Jurkat, Clone E6-1 (cell line): ENCODE measurements around the gene SEMA3F.
"Not testable (repeated sequence)": the region's sequence is repeated elsewhere in the genome, so short reads cannot be mapped to it uniquely, and the experiment has no call there.

ENCODE experiments used
- DNase-seq: peaks from one replicate; pipeline ENCODE4 v3.0.0-alpha.2; 2011; ENCODE audit warnings: low read depth, low spot score
- H3K4me3 ChIP-seq: 2 replicates; pipeline ENCODE4 v1.5.1; 2011; ENCODE audit warnings: mild to moderate bottlenecking, low read length, control low read depth, moderate library complexity

SEMA3F gene

GRCh38 chr3:50221051-50221410 is 65.9 kb downstream of the SEMA3F start:
- DNase-seq: no peak
- no peak overlapping the region for H3K4me3 ChIP-seq

DNA sequence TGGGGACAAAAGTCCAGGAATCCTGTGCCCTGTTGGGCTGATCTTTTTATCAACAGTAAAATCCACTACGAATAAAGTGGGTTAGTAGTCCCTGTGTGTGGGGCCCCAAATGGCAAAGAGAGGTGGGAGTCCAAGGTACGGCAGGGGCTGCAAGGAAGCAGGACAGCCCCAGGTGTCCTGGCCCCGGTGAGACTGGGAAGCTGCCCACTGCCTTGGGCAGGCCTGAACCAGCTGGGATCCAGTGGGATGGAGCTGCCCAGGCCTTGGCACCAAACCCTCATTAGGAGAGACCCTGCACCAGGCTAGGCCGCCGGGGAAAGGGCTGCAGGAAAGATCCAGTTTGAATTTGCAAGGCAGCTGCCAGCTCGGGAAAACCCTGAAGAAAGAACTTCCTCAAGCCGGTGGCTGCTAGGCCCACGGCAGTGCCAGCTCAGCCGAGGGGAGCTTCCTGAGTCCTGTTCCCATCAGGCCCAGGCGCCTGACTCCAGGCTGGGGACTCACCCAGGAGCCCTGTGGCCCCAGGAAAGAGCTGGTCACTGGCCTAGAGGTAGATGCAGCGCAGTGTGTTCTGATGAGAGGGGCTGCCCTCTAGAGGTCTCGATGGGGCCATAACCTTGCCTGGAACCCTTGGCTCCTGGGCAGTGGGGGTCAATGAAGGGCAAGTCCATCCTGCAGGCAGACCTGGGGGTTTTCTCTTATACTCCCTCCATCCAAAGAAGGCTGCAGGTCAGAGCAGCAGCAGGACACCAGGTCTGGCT is 66.5 kb downstream of the SEMA3F start:
- DNase-seq: no peak
- H3K4me3 ChIP-seq: no peak overlapping the region

DNA sequence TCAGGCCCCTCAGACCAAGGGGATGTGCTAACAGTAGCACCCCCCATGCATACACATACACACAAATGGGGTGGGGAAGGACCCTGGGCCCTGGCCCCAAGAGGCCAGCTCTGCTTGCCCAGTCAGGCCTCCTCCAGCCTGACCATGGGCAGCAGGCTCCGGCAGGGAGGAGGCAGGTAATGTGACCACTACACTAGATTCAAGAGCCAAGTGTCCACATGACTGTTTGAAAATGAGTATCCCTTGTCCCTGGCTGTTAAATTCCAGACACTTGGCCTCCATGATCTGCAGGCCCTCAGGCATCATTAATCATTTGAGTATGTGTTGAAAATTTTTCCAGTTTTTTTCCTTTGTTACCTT is 67.0 kb downstream of the SEMA3F start:
- DNase-seq: no peak

GRCh38 chr3:50224639-50225038 is 69.5 kb downstream of the SEMA3F start:
- H3K4me3 ChIP-seq: no peak overlapping the region
- no peak for DNase-seq

More for the DNA sequence above, 67.0 kb downstream of the SEMA3F start:
- H3K4me3 ChIP-seq: no peak overlapping the region

GRCh38 chr3:50226888-50227389 is 71.8 kb downstream of the SEMA3F start:
- H3K4me3 ChIP-seq: peak overlapping the region; percentile 94
- DNase-seq: no peak

DNA sequence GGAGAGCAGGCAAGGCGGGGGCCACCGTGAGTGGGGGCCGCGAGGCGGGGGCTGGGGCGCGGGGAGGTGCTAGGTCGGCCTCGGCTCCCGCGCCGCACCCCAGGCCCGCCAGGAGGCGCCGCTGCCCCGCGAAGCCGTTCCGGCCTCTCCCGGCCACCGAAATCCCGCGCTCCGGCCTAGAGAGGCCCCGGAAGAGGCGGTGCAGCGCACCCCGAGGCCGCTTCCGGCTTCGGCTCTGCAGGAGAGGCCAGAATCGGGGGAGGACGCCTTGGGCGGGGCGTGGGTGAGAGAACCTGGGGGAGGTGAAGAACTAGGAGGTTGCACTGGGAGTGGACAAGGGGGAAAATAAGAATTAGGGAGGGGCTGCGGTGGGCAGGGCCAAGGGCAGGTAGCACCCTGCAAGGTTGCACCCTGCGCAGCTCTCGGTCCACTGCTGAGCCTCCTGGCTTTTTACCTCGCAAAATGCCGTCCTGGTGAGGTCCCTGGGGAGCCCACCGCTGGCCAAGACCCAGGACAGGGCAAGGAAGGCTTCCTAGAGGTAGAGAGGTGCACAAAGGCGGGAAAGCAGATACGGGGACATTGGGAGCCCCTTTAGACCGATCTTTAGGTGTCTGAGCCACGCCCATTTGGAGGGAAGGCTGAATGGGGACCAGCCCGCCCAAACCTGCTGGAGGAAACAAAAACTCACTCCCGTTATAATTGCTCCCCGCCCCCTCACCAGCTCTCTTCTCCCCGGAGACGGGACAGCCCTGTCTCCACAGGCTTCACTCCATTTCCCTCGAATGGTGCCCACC is 72.5 kb downstream of the SEMA3F start:
- peak; percentile 81 for DNase-seq

DNA sequence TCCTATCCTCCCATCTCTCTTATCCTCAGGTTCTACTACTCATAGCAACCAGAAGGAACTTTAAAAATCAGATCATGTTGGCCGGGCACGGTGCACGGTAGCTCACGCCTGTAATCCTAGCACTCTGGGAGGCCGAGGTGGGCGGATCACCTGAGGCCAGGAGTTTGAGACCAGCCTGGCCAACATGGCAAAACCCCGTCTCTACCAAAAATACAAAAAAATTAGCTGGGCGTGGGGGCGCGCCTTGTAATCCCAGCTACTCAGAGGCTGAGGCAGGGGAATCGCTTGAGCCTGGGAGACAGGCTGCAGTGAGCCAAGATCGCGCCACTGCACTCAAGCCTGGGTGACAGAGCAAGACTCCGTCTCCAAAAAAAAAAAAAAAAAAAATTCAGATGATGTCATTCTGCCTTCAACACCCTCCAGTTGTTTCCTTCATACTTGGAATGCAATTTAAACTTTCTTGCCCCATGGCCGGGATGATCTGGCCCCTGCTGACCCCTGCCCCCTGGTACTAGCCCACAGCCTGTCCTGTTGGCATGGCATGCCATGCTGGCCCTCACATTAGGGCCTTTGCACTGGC is 73.2 kb downstream of the SEMA3F start:
- DNase-seq: not testable (repeated sequence)
- H3K4me3 ChIP-seq: peak overlapping the region; percentile 94

More for the DNA sequence above, 72.5 kb downstream of the SEMA3F start:
- H3K4me3 ChIP-seq: peak overlapping the region; percentile 94

GRCh38 chr3:50229490-50229889 is 74.4 kb downstream of the SEMA3F start:
- no peak overlapping the region for H3K4me3 ChIP-seq
- no peak for DNase-seq

DNA sequence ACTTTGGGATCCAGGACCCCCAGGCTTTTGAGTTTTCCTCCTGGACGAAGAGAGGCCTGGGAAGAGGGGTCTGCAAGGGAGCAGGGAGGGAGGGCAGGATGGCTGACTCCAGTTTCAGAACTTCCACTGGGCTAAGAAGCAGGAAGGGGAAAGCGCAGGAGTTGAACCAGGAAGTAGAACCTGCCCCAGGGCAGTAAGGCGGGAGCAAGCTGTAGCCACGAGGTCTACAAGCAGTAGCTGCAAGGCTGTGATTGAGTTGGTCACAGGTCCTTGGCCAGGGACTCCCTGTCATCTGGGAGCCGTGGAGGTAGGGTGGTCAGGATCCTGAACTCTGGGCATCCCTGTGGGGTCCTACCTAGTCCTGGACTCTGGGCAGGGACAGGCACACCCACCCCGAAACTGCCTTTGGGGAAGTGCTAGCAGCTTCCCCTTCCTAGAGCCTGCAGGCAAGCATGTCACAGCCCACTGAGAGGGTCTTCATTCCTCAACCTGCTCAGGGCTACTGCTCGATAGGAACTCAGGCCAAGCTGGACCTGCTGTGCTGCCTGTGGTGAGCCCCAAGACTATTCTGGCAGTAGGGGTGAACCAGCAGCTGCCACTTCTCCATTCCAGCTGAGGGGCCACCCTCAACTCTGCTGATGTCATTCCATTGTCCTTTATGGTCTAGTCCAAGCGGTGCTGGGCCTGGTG is 75.1 kb downstream of the SEMA3F start:
- H3K4me3 ChIP-seq: no peak overlapping the region
- DNase-seq: no peak

- H3K4me3 ChIP-seq: no peak overlapping the region
- DNase-seq: no peak
Measured at GRCh38 chr3:50230794-50231125, 75.6 kb downstream of the SEMA3F start.

DNA sequence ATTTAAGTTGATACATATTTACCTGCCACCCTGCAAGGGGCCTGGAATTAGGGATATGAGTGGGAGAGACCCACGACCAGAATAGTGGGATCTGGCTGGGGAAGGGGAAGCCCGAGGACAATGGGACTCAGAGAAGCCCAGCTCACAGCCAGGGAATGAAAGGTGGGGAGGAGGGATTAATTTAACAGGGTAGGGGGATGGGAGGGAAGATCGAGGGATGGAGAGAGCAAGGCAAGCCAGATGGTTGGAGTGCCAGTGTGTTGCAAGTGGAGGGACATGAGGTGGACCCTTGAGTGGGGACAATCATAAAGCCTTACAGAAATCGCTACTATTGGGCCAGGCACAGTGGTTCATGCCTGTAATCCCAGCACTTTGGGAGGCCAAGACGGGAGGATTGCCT is 76.5 kb downstream of the SEMA3F start:
- no peak for DNase-seq
- H3K4me3 ChIP-seq: no peak overlapping the region

DNA sequence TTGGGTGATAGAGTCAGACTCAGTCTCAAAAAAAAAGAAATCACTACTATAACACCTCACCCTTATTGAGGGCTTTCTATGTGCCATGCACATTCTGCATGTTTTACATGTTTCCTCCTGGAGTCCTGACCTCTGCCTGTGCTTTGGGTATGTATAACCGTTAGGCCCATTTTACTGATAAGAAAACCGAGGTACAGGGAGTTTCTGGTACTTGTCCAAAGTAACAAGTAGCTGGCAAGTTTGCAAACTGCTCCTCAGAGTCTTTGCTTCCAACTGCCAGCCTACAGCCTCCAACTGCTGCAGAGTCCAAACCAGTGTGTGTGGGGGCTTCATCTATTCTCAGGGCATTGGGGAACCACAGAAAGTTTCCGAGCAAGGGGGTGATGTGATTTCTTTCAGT is 77.2 kb downstream of the SEMA3F start:
- H3K4me3 ChIP-seq: no peak overlapping the region
- DNase-seq: no peak

GRCh38 chr3:50233176-50233575 is 78.1 kb downstream of the SEMA3F start:
- DNase-seq: no peak
- H3K4me3 ChIP-seq: no peak overlapping the region

DNA sequence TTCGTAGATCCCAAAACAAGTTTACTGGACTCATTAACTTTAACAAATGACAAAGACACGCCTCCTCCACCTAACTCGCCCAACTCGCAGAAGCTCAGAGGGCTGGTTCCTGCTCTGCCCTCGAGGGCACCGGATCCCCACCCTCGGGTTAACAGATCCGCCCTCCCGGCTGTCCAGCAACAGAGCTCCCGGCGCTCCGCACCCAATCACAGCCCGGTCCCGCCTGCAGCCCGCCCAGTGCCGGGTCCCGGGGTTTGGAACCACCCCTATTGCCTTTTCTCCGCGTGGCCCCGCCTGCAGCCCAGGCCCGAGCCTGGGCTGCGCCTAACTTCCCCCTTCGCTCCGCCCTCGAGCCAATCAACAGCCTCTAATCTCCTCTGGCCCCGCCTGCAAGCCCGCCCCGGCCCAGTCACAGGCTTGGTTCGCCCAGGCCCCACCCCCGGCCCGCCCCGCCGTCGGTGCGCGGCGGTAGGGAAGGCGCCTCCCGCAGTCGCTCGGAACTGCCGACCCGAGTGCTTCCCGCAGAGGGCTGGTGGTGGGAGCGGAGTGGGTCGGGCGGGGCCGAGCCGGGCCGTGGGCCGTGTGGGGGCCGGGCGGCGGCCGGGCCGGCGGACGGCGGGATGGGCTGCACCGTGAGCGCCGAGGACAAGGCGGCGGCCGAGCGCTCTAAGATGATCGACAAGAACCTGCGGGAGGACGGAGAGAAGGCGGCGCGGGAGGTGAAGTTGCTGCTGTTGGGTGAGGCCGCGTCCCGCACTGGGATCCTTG is 80.8 kb downstream of the SEMA3F start, which contains the start of gene GNAI2:
GNAI2 (plus strand) TSS at position 489 of the 768 bp plus-strand sequence; CDS start at position 621, 132 bp downstream.
- peak; percentile 97 for DNase-seq

GRCh38 chr3:50236484-50237132 is 81.5 kb downstream of the SEMA3F start:
- DNase-seq: no peak
- H3K4me3 ChIP-seq: peak overlapping the region; percentile 93

More for the DNA sequence above, 80.8 kb downstream of the SEMA3F start, which contains the start of gene GNAI2:
- H3K4me3 ChIP-seq: peak within 1 kb of the TSS; percentile 93

DNA sequence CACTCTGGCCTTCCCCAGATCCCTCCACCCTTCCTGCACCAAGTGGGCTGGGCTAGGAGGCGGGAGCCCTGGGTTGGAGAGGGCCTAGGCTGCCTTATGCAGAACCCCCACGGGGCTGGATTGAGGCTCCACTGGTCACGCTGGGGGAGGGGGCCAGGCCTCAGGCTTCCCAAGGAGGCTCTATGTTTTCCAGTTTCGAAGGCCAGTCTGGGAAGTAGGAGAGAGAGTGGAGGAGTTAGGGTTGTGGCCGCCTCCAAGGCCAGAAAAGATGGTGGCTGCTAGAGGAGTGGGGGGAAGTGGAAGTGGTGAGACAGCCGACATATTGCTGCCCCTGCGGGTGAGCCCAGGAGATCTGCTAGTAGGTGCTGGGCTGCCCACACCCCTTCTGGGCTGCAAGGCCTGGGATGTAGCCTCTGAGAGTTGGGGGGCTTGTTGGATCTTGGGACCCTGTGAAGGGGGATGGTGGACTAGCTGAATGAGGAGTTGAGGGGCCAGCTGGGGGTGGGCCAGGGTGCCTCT is 82.1 kb downstream of the SEMA3F start:
- no peak for DNase-seq
- H3K4me3 ChIP-seq: peak overlapping the region; percentile 93

DNA sequence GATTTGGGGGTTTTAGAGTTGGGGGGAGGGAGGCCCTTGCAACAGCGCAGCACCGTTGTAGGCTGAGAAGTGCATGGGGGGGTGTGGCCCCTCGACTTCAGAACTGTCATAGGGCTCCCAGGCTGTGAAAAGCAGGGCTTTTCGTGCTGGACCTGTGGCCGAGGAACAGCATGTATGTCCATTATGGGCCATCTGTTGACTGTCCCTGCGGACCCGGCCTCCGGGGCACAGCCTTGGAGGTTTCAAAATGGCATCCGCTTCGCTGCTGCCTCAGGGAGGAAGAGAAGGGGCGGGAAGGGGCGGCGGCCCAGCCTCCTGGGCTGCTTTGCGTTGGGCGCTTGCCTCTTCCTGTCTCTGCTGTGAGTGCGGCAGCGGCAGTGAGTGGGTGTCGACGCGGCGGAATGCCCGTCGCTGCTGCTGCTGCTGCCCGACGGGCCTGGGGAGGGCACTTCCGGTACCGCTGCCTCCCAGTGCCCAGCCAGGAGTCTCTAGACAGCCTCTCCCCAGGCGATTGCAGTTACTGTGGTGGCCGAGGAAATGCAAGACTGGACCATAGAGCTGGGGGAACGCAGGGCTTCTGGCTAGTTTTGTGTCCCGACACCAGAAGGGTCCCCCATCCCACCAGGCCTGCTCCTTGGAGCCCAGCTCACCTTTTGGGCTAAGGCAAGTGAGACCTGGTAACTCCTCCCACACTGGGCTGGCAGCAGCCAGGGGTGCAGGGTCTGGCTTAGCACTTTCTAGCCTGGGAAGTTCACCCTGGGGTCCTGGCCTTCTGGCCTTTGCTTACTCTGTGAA is 82.8 kb downstream of the SEMA3F start:
- peak; percentile 79 for DNase-seq
- peak overlapping the region; percentile 93 for H3K4me3 ChIP-seq
